ENCODE measurements around the gene TRIM38.

- TF ChIP-seq SIN3A (IDR thresholded peaks at IDR 0.05; ENCODE audit: borderline replicate concordance, insufficient read depth, low read length) = no peak
- TF ChIP-seq POLR2AphosphoS5 (IDR thresholded peaks at IDR 0.05; ENCODE audit: low read depth, low read length) = no peak
- no peak for TF ChIP-seq TAF1 (IDR thresholded peaks at IDR 0.05; ENCODE audit: borderline replicate concordance, insufficient read depth, low read length)
Measured at GRCh38 chr6:25949695-25950094, 12.9 kb upstream of the TRIM38 start.

All from PFSK-1 (cell line).